Sigmoid colon (tissue), 7 donors: ENCODE data around the gene TTI1. TPM values are rescaled to one million over a fixed set of nuclear protein-coding genes. Genes with fewer than 3 reads are reported as not detected.

Source experiments
- DNase-seq: peaks from one replicate; pipeline ENCODE4 v3.0.0-alpha.2; 2019
- H3K27ac ChIP-seq, 4 donors: fragments of 200-600 bp; sonication (generic); one replicate each; pipeline ENCODE4 v1.5.1; 2016 to 2019; ENCODE audit warnings: mild to moderate bottlenecking in 1 of 4
- H3K27me3 ChIP-seq, 3 donors: fragments of 200-600 bp; sonication (generic); one replicate each; pipeline ENCODE4 v1.5.1; 2019; ENCODE audit warnings: mild to moderate bottlenecking in 1 of 3
- H3K36me3 ChIP-seq, 4 donors: fragments of 200-600 bp; sonication (generic); one replicate each; pipeline ENCODE4 v1.5.1; 2016 to 2019
- H3K4me1 ChIP-seq, 4 donors: fragments of 200-600 bp; sonication (generic); one replicate each; pipeline ENCODE4 v1.5.1; 2017 to 2019
- H3K4me3 ChIP-seq, 4 donors: fragments of 200-600 bp; sonication (generic); one replicate each; pipeline ENCODE4 v1.5.1; 2017 to 2019; ENCODE audit warnings: mild to moderate bottlenecking in 2 of 4, moderate library complexity in 1 of 4
- H3K9me3 ChIP-seq, 4 donors: fragments of 200-600 bp in 3 of 4; sonication (generic) in 3 of 4; one replicate each; pipeline versions ENCODE4 v1.5.1 to v1.6.1; 2013 to 2019
- EP300 ChIP-seq, 4 donors: sonication (generic); formaldehyde crosslinking; IDR thresholded peaks; one replicate each; pipeline ENCODE4 v1.6.1; 2017; ENCODE audit warnings: antibody characterized with exemption in 4 of 4
- POLR2A ChIP-seq, 2 donors: fragments of 450-650 bp; IDR thresholded peaks; one replicate each; pipeline ENCODE4 v1.6.1; 2016; ENCODE audit warnings: antibody characterized with exemption in 2 of 2, mild to moderate bottlenecking in 2 of 2, moderate library complexity in 2 of 2
- POLR2AphosphoS5 ChIP-seq, 4 donors: sonication (generic); formaldehyde crosslinking; IDR thresholded peaks; one replicate each; pipeline ENCODE4 v1.6.1; 2017; ENCODE audit warnings: antibody characterized with exemption in 4 of 4
- WGBS, 2 donors: extraction: QIAGEN DNeasy Blood & Tissue Kit; methylation state at CpG; one replicate each; pipeline ENCODE4 v1.1.7; 2013; 5-methylcytosine and 5-hydroxymethylcytosine counted together
- intact Hi-C: fragments of 100-400 bp; cut with DNase I; formaldehyde crosslinking; loops from one replicate; pipeline ENCODE4 v1.15.1; 2023
- polyA plus RNA-seq, 3 donors: library from polyadenylated mRNA; stranded (reverse); fragments of 200-250 nt; gene quantifications; one replicate each; pipeline ENCODE4 v1.2.3, GENCODE V29; 2013
- total RNA-seq, 4 donors: library from RNA; depleted of rRNA; stranded (reverse); fragments of >200 nt; gene quantifications; one replicate each; pipeline ENCODE4 v1.1.0, GENCODE V29; 2016
- TF ChIP-seq, protein P1 (sequence below), 4 experiments: fragments of 450-650 bp in 3 of 4; fragments of 200-600 bp in 1 of 4; IDR thresholded peaks; one replicate each; pipeline ENCODE4 v1.5.1; 2016 to 2019; ENCODE audit warnings: antibody characterized with exemption in 4 of 4, mild to moderate bottlenecking in 3 of 4, moderate library complexity in 2 of 4
- donor health status: healthy with polysubstance abuse.
- donor health status: Bipolar disorder and iron deficiency.
- donor health status: healthy.

The TTI1 gene
- total and polyA plus RNA-seq, 7 donors = 2.4 to 11.7 (median 10.5) TPM

DNA sequence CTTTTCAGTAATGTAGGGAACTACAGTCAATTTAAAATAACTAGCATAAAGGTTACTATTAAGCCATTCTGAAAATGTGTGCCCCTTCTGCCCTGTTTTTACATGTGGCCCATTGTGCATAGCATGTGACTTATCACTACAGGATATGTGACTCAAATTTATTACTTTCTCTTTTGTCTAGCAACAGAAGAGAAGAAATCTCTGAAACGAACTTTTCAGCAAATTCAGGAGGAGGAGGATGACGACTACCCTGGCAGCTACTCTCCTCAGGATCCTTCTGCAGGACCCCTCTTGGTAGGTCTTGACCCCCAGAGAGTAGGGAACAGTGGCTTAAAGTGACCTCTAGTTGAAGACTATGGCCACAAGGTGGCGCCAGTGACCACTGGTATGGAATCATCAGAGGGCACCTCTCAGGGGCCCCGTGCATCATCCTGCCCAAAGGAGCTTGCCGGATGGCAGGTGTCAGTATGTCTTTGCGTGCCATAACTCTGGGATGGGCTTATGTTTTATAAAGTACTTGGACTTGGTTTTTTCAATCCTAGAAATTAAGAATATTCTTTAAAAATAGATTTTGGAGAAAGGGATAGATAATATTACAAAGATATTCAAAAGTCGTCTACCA, 24.2 kb upstream of the TTI1 start:
- intact Hi-C loops = loop anchor here (1.0 to 2.0 kb wide), 3 partner anchors 108 to 265 kb away; partner anchors contain the start of gene TGM2
- H3K27ac ChIP-seq = no peak overlapping the region
- H3K36me3 ChIP-seq = peaks cover 13 to 69% (median 30%) of the 10 kb centered on the region in 4 donors
- 17 to 30% methylated on average over 7 of the region's 7 CpGs for WGBS, 2 donors
- H3K9me3 ChIP-seq = no peaks in the 10 kb centered on the region
- no peaks in the 10 kb centered on the region for H3K4me1 ChIP-seq
- DNase-seq = peak; percentile 89
- H3K4me3 ChIP-seq = no peak overlapping the region
- TF ChIP-seq POLR2A (IDR thresholded peaks at IDR 0.05) (no peak), POLR2AphosphoS5 (IDR thresholded peaks at IDR 0.05) (no peak), EP300 (IDR thresholded peaks at IDR 0.05) (no peak)
- TF ChIP-seq, protein P1, sequence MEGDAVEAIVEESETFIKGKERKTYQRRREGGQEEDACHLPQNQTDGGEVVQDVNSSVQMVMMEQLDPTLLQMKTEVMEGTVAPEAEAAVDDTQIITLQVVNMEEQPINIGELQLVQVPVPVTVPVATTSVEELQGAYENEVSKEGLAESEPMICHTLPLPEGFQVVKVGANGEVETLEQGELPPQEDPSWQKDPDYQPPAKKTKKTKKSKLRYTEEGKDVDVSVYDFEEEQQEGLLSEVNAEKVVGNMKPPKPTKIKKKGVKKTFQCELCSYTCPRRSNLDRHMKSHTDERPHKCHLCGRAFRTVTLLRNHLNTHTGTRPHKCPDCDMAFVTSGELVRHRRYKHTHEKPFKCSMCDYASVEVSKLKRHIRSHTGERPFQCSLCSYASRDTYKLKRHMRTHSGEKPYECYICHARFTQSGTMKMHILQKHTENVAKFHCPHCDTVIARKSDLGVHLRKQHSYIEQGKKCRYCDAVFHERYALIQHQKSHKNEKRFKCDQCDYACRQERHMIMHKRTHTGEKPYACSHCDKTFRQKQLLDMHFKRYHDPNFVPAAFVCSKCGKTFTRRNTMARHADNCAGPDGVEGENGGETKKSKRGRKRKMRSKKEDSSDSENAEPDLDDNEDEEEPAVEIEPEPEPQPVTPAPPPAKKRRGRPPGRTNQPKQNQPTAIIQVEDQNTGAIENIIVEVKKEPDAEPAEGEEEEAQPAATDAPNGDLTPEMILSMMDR (IDR thresholded peaks at IDR 0.05) = peak; percentile 66 to 94 (median 87)
- H3K27me3 ChIP-seq = no peaks in the 10 kb centered on the region

DNA sequence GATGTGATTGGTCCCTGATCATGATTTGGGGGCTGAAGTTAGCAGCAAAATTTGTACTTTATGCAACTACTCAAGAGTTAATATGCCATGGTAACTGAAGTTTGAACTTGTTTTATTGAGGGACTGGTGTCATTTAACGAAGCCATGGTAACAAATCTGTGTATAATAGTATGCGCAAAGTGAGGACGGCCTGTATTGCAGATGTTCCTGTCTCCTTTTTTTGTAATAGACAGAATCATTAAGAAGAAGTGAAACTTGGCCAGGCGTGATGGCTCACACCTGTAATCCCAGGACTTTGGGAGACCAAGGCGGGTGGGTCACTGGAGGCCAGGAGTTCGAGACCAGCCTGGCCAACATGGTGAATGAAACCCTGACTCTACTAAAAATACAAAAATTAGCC, 22.6 kb upstream of the TTI1 start:
- intact Hi-C loops = loop anchor here (2.0 kb wide), 1 partner anchor 267 kb away; no protein-coding TSS in a partner anchor

DNA sequence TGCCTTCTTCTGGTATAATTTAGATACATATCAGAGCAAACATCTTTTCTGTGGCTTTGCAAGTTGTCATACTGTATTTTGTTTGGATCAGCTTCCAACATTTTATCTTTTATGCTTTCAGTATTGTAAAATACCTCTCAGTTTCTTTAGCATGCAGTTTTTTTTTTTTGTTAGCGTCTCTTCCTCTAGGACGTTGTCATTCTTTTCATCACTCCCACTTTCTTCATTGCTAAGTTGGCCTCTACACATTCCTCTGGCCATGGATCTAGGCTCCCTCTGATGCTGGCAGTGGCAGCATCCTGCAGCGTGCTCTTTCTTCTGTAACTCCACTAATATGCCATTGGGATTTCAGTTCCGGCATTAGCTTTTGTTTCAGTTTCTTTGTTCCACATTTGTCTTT, 22.0 kb upstream of the TTI1 start:
- Histone ChIP-seq H3K4me3 (no peak overlapping the region), H3K9me3 (no peaks in the 10 kb centered on the region), H3K27me3 (no peaks in the 10 kb centered on the region), H3K36me3 (peaks cover 13 to 69% (median 22%) of the 10 kb centered on the region in 4 donors), H3K4me1 (peaks cover 0 to 3% (median 1%) of the 10 kb centered on the region in 4 donors), H3K27ac (no peak overlapping the region)
- DNase-seq = no peak
- 60 to 80% methylated on average over 4 of the region's 4 CpGs for WGBS, 2 donors
- intact Hi-C loops = no loop called here
- TF ChIP-seq EP300 (IDR thresholded peaks at IDR 0.05) = no peak
- no peak for TF ChIP-seq POLR2AphosphoS5 (IDR thresholded peaks at IDR 0.05)
- TF ChIP-seq, protein P1 (IDR thresholded peaks at IDR 0.05) = no peak
- no peak for TF ChIP-seq POLR2A (IDR thresholded peaks at IDR 0.05)

More for the DNA sequence above, 22.6 kb upstream of the TTI1 start:
- Histone ChIP-seq H3K27ac (no peak overlapping the region), H3K4me1 (no peaks in the 10 kb centered on the region), H3K4me3 (no peak overlapping the region), H3K36me3 (peaks cover 13 to 69% (median 25%) of the 10 kb centered on the region in 4 donors), H3K9me3 (no peaks in the 10 kb centered on the region), H3K27me3 (no peaks in the 10 kb centered on the region)
- TF ChIP-seq EP300 (IDR thresholded peaks at IDR 0.05) (no peak), POLR2AphosphoS5 (IDR thresholded peaks at IDR 0.05) (no peak), POLR2A (IDR thresholded peaks at IDR 0.05) (no peak)
- TF ChIP-seq, protein P1 (IDR thresholded peaks at IDR 0.05) = no peak
- WGBS, 2 donors = 58 to 82% methylated on average over 6 of the region's 6 CpGs
- DNase-seq = no peak

DNA sequence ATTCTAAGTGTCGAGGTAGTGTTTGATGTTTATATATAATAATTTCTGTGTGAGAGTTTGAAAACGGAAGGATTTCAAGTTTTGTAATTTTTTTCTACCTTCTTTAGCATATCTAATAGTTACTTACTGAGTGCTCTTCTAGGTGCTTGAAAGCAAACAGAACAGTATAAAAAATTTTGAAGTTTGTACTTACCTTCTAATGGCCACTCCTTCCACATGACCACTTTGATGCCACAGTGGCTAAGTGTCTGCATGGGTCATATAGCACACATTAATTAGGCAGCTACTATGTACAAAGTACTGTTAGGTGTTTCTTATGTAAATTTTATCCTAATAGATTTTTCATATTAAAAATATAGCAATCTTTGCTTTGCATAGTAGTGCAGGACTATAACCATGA, 21.4 kb upstream of the TTI1 start:
- Histone ChIP-seq H3K36me3 (peaks cover 7 to 69% (median 16%) of the 10 kb centered on the region in 4 donors), H3K4me3 (no peak overlapping the region), H3K27me3 (no peaks in the 10 kb centered on the region), H3K9me3 (no peaks in the 10 kb centered on the region), H3K27ac (no peak overlapping the region), H3K4me1 (peaks cover 0 to 10% (median 8%) of the 10 kb centered on the region in 4 donors)
- 90 to 93% methylated on average over 2 of the region's 2 CpGs for WGBS, 2 donors
- intact Hi-C loops = no loop called here
- TF ChIP-seq EP300 (IDR thresholded peaks at IDR 0.05) (no peak), POLR2AphosphoS5 (IDR thresholded peaks at IDR 0.05) (no peak), POLR2A (IDR thresholded peaks at IDR 0.05) (no peak)
- TF ChIP-seq, protein P1 (IDR thresholded peaks at IDR 0.05) = no peak
- DNase-seq = no peak
